GM13977 (cell line): ENCODE results near the gene ATG10.

Experiments used
- DNase-seq: peaks from one replicate; pipeline ENCODE4 v3.0.0; 2012; ENCODE audit warnings: low spot score
- CTCF ChIP-seq: IDR thresholded peaks from 2 replicates; pipeline ENCODE4 v1.5.1; 2012; ENCODE audit warnings: mild to moderate bottlenecking, control low read depth; ENCODE audit not compliant: insufficient read depth; ENCODE audit errors: extremely low read depth, missing control alignments
- in situ Hi-C: fragments of 300-500 bp; cut with MboI; formaldehyde crosslinking; loops from one replicate; pipeline ENCODE4 v1.12.0; 2022; ENCODE audit warnings: low sequenced_read_pairs, low pct_unique_long_range_greater_than_20kb, mixed read lengths, inconsistent platforms; ENCODE audit not compliant: unreplicated experiment

The ATG10 gene

DNA sequence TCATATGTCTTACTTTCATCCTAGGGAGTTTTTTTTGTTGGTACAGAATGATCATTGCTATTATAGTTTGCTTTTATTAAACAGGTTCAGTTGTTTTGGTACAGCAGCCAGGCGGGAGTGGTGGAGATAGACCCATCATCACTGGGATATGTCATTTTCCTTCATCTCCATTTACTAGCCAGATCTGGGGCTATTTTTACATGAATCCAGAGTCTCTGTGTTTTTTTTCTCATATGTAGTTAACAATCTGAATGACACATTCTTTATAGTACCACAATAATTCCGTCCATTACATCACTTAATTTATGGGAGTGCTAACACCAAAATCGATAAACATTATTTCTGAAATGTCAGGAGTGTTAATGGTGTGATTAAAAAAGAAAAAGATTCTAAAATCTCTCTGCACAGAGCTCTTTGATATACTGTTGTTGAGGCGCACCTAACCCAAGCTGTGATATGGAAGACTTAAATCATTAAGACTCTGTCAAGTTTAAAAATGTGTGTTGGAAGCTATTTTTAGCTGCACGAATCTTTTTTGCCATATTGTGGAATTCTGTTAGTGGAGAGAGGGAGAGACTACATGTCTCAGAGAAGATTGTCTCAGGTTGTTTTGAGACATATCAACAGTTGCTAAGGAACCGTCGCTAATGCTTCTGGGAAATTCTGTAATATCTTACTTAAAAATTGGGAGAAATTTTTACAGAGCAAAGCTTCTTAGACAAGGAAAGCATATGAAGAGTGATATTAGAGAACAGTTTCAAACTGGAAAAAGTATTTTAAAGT, 246.7 kb downstream of the ATG10 start:
- in situ Hi-C loops: no loop called here
- TF ChIP-seq CTCF: no peak
- DNase-seq: no peak

- in situ Hi-C loops: loop anchor here (10.0 kb wide), 1 partner anchor 796 kb away; no protein-coding TSS in a partner anchor
- no peak for TF ChIP-seq CTCF
- DNase-seq: no peak
These were observed 249.2 kb downstream of the ATG10 start for GRCh38 chr5:82221020-82221419.

DNA sequence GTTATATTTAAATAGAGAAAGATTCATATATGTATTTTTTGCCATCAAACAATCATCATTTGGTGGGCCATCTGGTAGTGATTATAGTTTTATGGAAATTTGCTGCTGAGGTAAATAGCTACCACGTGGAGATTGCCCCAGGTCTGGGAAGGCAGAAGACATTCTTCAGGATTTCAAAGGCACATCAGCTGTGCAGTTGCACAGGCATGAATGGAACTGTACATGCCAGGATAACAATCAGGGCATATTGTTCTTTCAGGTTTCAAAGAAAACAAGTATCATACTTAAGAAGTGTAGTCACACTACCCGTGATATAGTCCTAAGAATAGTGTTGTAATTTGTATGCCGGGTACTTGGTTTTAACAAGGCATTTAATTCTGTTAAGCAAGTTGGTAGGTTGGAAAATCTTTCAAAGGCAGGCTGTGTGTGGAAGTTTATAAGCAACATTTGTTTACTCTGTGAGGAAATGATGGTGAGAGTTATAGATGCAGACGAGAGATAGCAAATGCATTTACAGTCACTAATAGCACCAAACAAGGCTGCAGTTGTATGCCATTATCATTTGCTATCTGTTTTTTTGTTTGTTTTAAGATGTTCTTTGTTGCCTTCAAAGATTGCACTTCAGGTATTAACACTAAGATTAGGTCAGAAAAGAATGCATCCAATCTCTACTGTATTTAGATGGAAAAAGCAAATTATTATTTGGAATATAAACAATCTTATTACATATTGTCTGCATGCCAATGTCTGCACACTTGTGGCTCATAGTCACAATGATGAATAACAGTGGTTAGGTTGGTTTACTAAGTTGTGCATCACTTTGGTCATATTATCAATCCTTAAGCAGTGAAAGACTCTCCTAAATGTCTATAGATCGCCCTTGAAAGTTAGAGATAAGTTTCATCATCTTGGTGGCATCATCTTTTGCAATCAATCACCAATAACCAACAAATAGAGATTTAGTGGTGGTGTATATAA, 251.1 kb downstream of the ATG10 start:
- in situ Hi-C loops: loop anchor here (10.0 kb wide), 1 partner anchor 798 kb away; no protein-coding TSS in a partner anchor
- no peak for DNase-seq
- no peak for TF ChIP-seq CTCF

- DNase-seq: peak; percentile 53
- TF ChIP-seq CTCF: peak; percentile 84
- in situ Hi-C loops: loop anchor here (10.0 kb wide), 1 partner anchor 801 kb away; no protein-coding TSS in a partner anchor
These were observed 253.8 kb downstream of the ATG10 start for GRCh38 chr5:82225525-82226172.

DNA sequence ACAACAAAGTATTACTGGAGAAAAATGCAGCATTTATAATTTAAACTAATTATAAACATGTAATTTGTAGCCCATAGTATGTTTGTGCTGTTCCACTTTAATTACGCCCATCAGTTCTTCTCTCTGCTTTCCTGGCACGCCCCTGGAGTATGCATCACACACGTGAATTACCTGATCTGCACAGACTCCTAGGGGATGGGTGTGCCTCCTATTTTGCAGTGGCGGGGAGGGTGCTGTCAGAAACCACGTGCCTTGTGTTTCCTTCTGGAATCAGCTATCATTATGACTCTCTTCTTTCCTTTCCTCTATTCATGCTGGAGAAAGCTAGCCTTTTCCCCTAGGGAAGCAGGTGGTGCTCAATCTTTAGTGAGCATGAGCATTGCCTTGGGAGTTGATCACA, 263.1 kb downstream of the ATG10 start:
- no peak for DNase-seq
- TF ChIP-seq CTCF: no peak

DNA sequence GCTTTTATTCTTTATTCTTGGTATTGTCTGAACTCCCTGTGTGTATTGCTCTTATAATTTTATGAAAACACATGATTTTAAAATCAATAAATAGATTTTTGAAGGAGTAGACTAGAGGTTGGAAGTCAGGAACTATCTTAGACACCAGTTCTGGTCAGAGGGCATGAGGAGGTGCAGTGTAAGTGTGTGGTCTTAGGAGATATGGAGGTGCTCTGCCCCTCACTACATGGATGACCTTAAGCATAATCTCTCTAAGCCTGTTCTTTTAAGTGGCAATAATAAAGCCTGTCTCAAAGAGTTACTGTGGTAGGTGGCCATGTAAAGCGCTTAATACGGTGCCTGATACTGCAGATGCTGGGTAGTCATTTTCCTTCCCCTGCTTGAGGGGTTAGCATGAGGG, 272.3 kb downstream of the ATG10 start:
- TF ChIP-seq CTCF: no peak
- in situ Hi-C loops: no loop called here
- no peak for DNase-seq

More for the DNA sequence above, 263.1 kb downstream of the ATG10 start:
- in situ Hi-C loops: no loop called here
